Esophagus muscularis mucosa (tissue), 4 donors: Measurements from ENCODE around the gene CDC42SE2.

Source experiments
- EP300 ChIP-seq: sonication (generic); formaldehyde crosslinking; IDR thresholded peaks from one replicate; pipeline ENCODE4 v1.6.1; 2017; ENCODE audit warnings: antibody characterized with exemption
- POLR2A ChIP-seq: fragments of 450-650 bp; IDR thresholded peaks from one replicate; pipeline ENCODE4 v1.6.1; 2017; ENCODE audit warnings: antibody characterized with exemption, moderate library complexity, mild to moderate bottlenecking, low read depth
- TF ChIP-seq, protein P1 (sequence below), 3 experiments: fragments of 200-600 bp in 2 of 3; fragments of 450-650 bp in 1 of 3; sonication (generic) in 2 of 3; IDR thresholded peaks; one replicate each; pipeline ENCODE4 v1.5.1; 2017 to 2019; ENCODE audit warnings: antibody characterized with exemption in 3 of 3, mild to moderate bottlenecking in 2 of 3, moderate library complexity in 1 of 3

GRCh38 chr5:131379723-131380122 lies 115.9 kb downstream of the CDC42SE2 start:
- TF ChIP-seq, protein P1, sequence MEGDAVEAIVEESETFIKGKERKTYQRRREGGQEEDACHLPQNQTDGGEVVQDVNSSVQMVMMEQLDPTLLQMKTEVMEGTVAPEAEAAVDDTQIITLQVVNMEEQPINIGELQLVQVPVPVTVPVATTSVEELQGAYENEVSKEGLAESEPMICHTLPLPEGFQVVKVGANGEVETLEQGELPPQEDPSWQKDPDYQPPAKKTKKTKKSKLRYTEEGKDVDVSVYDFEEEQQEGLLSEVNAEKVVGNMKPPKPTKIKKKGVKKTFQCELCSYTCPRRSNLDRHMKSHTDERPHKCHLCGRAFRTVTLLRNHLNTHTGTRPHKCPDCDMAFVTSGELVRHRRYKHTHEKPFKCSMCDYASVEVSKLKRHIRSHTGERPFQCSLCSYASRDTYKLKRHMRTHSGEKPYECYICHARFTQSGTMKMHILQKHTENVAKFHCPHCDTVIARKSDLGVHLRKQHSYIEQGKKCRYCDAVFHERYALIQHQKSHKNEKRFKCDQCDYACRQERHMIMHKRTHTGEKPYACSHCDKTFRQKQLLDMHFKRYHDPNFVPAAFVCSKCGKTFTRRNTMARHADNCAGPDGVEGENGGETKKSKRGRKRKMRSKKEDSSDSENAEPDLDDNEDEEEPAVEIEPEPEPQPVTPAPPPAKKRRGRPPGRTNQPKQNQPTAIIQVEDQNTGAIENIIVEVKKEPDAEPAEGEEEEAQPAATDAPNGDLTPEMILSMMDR (IDR thresholded peaks at IDR 0.05): no peak
- no peak for TF ChIP-seq POLR2A
- no peak for TF ChIP-seq EP300
